Activated naive CD4-positive, alpha-beta T cell treated with anti-CD3 and anti-CD28 coated beads for 36 hours (primary cell): ENCODE measurements around the gene TM6SF1. TPM values are rescaled to one million over a fixed set of nuclear protein-coding genes. Genes with fewer than 3 reads are reported as not detected.

Source experiments
- CTCF ChIA-PET: fragments of 350-600 bp; sonication (Branson Sonifier 250); formaldehyde crosslinking; loops from one replicate; lab custom pipeline; 2021; ENCODE audit warnings: antibody characterized with exemption; lab: Charles Lee
- DNase-seq: peaks from one replicate; pipeline ENCODE4 v3.0.0-alpha.2; 2020
- H3K27ac Mint-ChIP-seq: one replicate; pipeline ENCODE4 v1.8.0; 2021; ENCODE audit warnings: mild to moderate bottlenecking, mixed read lengths
- H3K27me3 Mint-ChIP-seq: one replicate; pipeline ENCODE4 v1.8.0; 2021; ENCODE audit warnings: low read depth, mixed read lengths
- H3K36me3 Mint-ChIP-seq: one replicate; pipeline ENCODE4 v1.8.0; 2021; ENCODE audit warnings: low read depth, mixed read lengths
- H3K4me1 Mint-ChIP-seq: one replicate; pipeline ENCODE4 v1.8.0; 2021; ENCODE audit warnings: low read depth, mixed read lengths
- H3K4me3 Mint-ChIP-seq: one replicate; pipeline ENCODE4 v1.8.0; 2021; ENCODE audit warnings: mild to moderate bottlenecking, moderate library complexity, mixed read lengths
- H3K9me3 Mint-ChIP-seq: one replicate; pipeline ENCODE4 v1.8.0; 2021; ENCODE audit warnings: mixed read lengths
- intact Hi-C: fragments of 100-400 bp; cut with micrococcal nuclease; formaldehyde crosslinking; loops from one replicate; pipeline ENCODE4 v1.15.1; 2023
- total RNA-seq, 2 experiments: library from RNA; stranded (reverse); gene quantifications; one replicate each; pipeline ENCODE4 v1.2.3, GENCODE V29; 2021

TM6SF1 gene
- total RNA-seq, 2 experiments from 2014 or later, result 1.7 to 3.4 TPM

DNA sequence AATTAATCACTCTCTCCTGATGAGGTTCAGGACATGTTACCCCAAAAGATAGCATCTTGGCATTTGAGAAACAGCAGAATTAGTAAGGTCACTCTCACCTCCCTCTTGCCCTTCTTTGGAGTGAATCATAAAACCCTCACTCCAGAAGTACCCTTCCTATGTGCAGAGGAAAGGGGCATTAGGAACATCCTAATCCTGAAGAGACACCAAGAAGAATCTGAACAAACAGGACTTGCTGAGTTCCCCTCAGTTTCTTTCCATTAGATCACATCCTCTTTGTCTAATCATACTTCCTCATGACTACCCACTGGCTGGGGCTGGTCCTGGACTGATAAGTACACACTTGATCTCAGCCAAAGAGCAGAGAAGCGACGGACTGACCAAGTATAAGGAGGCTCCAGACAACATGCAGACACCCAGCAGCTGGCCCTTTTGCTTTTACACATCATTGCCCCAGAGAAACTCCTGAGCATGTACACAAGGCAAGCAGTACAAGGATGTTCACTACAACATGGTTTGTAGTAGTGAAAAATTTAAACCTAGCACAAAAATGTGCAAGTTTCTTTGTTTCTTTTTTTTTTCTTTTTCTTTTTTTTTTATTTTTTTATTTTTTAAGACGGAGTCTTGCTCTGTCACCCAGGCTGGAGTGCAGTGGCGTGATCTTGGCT lies 15.0 kb upstream of the TM6SF1 start:
- no peaks in the 10 kb centered on the region for H3K9me3 Mint-ChIP-seq
- peak; percentile 39 for DNase-seq
- CTCF ChIA-PET, result interaction anchor here (1.3 kb wide), 1 partner anchor 10 kb away, joined by 4 read pairs; no protein-coding TSS in a partner anchor
- H3K27me3 Mint-ChIP-seq, result no peaks in the 10 kb centered on the region
- H3K27ac Mint-ChIP-seq, result peak overlapping the region; percentile 37
- no peaks in the 10 kb centered on the region for H3K36me3 Mint-ChIP-seq
- intact Hi-C loops, result no loop called here
- peaks cover 8% of the 10 kb centered on the region for H3K4me1 Mint-ChIP-seq
- no peak overlapping the region for H3K4me3 Mint-ChIP-seq

DNA sequence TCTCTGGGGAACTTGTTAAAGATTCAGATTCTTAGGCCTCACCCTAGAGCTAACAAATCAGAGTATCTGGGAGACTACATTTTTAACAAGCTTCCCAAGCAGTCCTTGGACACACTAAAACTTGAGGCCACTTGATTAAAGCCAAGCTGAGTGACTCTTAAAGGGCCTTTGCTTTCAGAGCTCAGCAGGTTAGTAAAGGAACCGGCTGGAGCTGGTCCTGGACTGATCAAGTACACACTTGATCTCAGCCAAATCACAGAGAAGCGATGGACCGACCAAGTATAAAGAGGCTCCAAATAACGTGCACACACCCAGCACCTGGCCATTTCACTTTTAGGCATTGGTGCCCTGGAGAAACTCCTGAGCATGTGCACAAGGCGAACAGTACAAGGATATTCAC lies 12.9 kb upstream of the TM6SF1 start:
- Mint-ChIP-seq H3K4me3 (no peak overlapping the region), H3K9me3 (peaks cover 9% of the 10 kb centered on the region), H3K36me3 (no peaks in the 10 kb centered on the region), H3K27me3 (peaks cover 6% of the 10 kb centered on the region), H3K4me1 (peaks cover 8% of the 10 kb centered on the region), H3K27ac (no peak overlapping the region)
- intact Hi-C loops, result no loop called here
- CTCF ChIA-PET, result no interaction called here
- DNase-seq, result no peak

DNA sequence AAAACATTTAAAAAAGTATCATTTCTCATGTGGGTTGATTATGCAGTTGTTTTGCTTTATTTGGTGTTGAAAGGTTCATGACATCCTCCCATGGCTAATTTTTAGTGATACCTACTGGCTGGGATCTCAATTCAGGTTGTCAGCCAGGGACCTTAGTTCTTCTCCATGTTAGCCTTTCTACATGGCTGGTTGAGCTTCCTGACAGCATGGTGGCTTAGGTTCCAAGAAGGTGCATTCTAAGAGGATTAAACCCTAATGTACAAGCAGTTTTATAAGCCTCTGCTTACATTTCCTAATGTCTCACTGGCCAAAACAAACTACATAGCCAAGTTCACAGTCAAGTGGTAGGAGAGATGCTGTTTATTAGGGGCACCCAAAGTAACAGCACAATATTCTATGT lies 9.4 kb upstream of the TM6SF1 start:
- H3K27ac Mint-ChIP-seq, result no peak overlapping the region
- intact Hi-C loops, result no loop called here

DNA sequence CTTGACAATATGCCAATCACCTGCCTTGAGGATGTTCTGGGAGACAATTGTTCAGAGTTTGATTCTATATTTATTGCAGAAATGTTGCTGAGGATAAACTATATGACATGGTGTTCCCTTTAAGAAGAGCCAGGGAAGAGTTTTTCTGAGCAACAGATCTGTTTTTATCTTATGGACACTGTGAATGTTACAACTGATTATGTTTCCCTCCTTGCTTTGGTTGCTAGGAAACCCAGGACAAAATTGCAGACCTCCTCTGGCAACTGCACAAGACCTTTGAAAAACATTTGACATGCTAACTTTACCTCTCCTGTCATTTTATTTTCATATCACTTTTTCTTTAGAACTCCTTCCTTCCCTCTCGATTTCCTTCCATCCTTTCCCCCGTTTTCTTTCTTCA lies 8.2 kb upstream of the TM6SF1 start:
- no peaks in the 10 kb centered on the region for H3K36me3 Mint-ChIP-seq
- no peak for DNase-seq
- H3K27ac Mint-ChIP-seq, result no peak overlapping the region
- peaks cover 9% of the 10 kb centered on the region for H3K9me3 Mint-ChIP-seq
- no peaks in the 10 kb centered on the region for H3K4me1 Mint-ChIP-seq
- intact Hi-C loops, result no loop called here
- CTCF ChIA-PET, result no interaction called here
- H3K27me3 Mint-ChIP-seq, result peaks cover 29% of the 10 kb centered on the region
- H3K4me3 Mint-ChIP-seq, result no peak overlapping the region

More for the DNA sequence above, 9.4 kb upstream of the TM6SF1 start:
- Mint-ChIP-seq H3K4me3 (no peak overlapping the region), H3K27me3 (peaks cover 22% of the 10 kb centered on the region), H3K4me1 (peaks cover under 1% of the 10 kb centered on the region), H3K36me3 (no peaks in the 10 kb centered on the region), H3K9me3 (peaks cover 9% of the 10 kb centered on the region)
- DNase-seq, result no peak
- CTCF ChIA-PET, result no interaction called here

DNA sequence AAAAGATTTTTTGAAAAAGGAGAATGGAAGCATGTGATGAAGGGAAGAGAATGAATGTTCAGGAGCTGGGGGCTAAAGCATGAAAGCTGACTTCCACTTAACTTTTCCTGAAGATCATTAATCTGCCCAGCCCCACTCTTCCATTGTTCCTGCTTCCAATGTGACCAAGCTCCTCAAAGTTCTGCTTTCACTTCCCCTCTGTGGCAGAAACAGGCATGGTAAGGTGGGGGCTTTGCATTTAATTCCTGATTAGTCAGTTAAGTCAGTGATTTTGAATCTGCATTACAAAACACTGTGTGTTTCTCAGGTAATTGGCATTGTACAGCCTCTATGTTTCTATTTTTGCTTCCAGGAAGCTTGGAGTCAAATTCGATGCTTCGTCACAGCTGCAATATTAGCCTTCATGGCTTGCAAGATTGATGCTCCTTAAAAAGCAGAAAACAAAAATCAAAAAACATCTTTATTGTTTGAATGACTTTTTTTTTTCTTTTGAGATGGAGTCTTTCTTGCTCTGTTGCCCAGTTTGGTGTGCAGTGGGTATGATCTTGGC lies 7.3 kb upstream of the TM6SF1 start:
- Mint-ChIP-seq H3K27ac (no peak overlapping the region), H3K4me1 (no peaks in the 10 kb centered on the region), H3K9me3 (peaks cover 9% of the 10 kb centered on the region), H3K27me3 (peaks cover 33% of the 10 kb centered on the region), H3K36me3 (no peaks in the 10 kb centered on the region), H3K4me3 (no peak overlapping the region)
- no peak for DNase-seq
- intact Hi-C loops, result loop anchor here (10.0 kb wide), 1 partner anchor 55 kb away; no protein-coding TSS in a partner anchor
- CTCF ChIA-PET, result interaction anchor here (0.7 to 1.1 kb wide), 3 partner anchors 9 to 1618 kb away, joined by 3 read pairs; no protein-coding TSS in a partner anchor

DNA sequence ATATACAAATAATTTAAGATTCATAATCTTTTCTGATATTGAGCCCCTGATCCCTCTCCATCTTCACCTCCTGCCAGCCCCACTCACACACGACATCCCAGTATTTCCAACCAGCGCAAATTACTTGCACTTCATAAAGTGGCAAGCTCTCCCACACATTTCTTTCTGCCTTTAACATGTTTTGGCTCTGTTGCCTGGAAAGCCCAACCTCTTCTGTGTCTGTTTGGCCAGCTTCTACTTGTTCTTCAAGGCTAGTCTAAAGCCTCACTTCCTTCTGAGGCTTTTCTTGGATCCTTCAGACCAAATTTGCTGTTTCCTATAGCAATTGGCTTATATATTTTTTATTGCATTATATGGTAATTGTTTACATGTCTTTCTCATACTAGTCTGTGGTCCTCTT lies 5.1 kb upstream of the TM6SF1 start:
- CTCF ChIA-PET, result no interaction called here
- no peak for DNase-seq
- H3K36me3 Mint-ChIP-seq, result no peaks in the 10 kb centered on the region
- intact Hi-C loops, result loop anchor here (10.0 kb wide), 1 partner anchor 58 kb away; no protein-coding TSS in a partner anchor
- no peak overlapping the region for H3K27ac Mint-ChIP-seq
- peaks cover 9% of the 10 kb centered on the region for H3K9me3 Mint-ChIP-seq
- no peak overlapping the region for H3K4me3 Mint-ChIP-seq
- peaks cover 3% of the 10 kb centered on the region for H3K4me1 Mint-ChIP-seq
- peaks cover 46% of the 10 kb centered on the region for H3K27me3 Mint-ChIP-seq

DNA sequence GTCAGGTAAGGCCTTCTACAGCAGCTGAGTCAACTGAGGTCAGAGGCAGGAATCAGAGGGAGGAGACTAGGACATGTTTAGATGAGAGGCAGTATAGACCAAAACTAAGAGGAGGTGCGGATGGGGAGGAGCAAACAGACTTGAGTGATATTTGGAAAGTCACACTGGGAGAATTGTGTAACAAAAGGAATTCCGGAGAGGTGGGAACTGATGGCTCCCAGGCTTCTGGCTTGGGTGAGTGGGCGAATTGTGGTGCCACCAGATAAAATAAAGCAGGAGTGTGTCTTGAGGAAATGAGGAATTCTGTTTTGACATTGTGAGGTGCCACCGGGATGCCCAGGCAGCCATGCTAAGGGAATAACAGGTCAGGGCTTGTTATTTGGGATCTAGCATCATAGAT lies 3.3 kb upstream of the TM6SF1 start:
- H3K4me3 Mint-ChIP-seq, result no peak overlapping the region
- H3K9me3 Mint-ChIP-seq, result no peaks in the 10 kb centered on the region
- H3K27ac Mint-ChIP-seq, result no peak overlapping the region
- H3K27me3 Mint-ChIP-seq, result peaks cover 54% of the 10 kb centered on the region
- CTCF ChIA-PET, result no interaction called here
- intact Hi-C loops, result loop anchor here (10.0 kb wide), 1 partner anchor 59 kb away; no protein-coding TSS in a partner anchor
- peaks cover 15% of the 10 kb centered on the region for H3K4me1 Mint-ChIP-seq
- H3K36me3 Mint-ChIP-seq, result no peaks in the 10 kb centered on the region
- no peak for DNase-seq

DNA sequence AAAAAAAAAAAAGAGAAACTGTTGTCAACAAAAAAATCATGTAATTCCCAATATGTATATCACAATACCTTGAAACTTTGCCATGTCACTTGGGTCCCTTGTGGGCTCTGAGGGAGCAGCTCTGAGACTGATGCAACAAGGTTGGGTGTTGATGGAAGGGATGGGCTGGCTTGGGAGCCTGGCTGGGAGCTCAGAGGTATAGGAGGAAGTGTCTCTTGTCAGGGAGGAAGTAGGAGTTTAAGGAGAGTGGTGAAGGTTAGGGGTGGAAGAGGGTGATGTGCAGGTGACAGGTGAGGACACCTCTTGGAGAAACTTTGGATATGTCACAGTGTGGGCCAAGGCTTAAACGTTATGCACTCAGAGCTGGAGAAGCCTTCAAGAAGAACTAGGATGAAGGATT lies 2.0 kb upstream of the TM6SF1 start:
- Mint-ChIP-seq H3K27ac (no peak overlapping the region), H3K4me1 (peaks cover 16% of the 10 kb centered on the region), H3K36me3 (no peaks in the 10 kb centered on the region), H3K9me3 (no peaks in the 10 kb centered on the region), H3K4me3 (no peak overlapping the region), H3K27me3 (peaks cover 60% of the 10 kb centered on the region)
- no peak for DNase-seq
- CTCF ChIA-PET, result no interaction called here
- intact Hi-C loops, result loop anchor here (5.0 to 10.0 kb wide), 2 partner anchors 61 to 102 kb away; partner anchors contain the start of gene HDGFL3

DNA sequence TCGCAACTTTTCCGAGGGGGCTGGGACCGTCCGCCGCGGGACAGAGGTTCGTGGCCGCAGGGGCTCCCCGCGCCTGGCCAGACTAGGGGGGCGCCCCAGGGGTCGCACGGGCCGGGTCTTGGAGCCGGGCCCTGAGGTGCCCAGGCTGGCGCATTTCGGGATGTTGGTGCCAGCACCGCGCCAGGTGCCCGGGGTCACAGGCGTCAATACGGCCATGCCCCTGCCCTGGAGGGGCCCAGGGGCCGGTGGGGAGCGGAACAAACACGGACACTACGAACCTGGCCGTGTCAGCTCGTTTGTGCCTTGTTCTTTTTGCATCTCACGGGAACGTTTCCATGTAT lies 366 bp downstream of the TM6SF1 start:
- Mint-ChIP-seq H3K4me3 (peak overlapping the region; percentile 81), H3K27ac (no peak overlapping the region), H3K27me3 (peaks cover 58% of the 10 kb centered on the region), H3K4me1 (peaks cover 16% of the 10 kb centered on the region), H3K36me3 (no peaks in the 10 kb centered on the region), H3K9me3 (no peaks in the 10 kb centered on the region)
- CTCF ChIA-PET, result no interaction called here
- DNase-seq, result no peak
- intact Hi-C loops, result loop anchor here (2.0 to 10.0 kb wide), 4 partner anchors 41 to 99 kb away; partner anchors contain the start of genes BTBD1, C15orf40 and HDGFL3

DNA sequence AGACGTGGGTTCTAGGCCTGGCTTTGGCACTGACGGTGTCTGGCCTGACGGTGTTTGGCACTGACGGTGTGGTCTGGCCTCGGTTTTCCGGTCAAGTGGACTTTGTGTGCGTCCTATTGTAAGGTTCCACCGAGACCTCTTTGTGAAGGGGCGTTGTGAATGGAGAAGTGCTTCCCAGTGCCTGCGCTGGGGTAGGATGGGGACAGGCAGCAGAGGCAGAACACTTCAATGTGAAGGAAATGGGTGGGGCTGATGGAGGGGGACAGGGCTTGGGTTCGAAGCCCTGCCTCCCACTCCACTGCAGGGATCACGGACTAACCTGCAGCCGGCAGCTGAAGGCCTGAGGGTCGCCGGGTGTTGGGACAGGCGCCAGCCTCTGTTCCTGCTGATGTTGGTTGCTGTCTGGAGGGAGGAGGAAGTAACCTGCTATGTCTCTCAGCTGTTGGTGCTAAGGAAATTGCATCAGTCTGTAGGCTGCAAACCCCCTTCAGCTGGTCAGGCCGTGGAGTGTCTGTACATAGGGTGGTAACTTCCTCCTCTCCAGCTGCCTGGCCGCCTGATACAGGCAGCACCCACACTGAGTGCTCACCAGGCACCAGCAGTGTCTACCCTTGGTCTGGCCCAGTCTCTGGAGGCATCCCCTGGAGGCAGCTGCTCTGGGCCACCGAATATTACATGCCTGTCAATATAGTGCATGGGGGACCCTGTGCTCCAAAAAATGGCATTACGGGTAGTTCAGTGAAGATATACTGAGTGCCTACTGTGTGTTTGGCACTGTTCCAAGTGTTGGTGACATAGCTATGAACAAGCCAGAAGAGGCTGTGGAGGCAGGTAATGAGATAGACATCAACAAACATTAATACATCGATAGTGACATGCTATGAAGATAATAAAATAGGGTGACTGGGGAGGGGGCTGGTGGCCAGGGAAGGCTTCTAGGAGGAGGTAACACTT lies 1.1 kb downstream of the TM6SF1 start:
- intact Hi-C loops, result loop anchor here (2.0 to 10.0 kb wide), 4 partner anchors 42 to 99 kb away; partner anchors contain the start of genes BTBD1, C15orf40 and HDGFL3
- Mint-ChIP-seq H3K27me3 (peaks cover 58% of the 10 kb centered on the region), H3K4me1 (peaks cover 16% of the 10 kb centered on the region), H3K4me3 (peak overlapping the region; percentile 81), H3K36me3 (no peaks in the 10 kb centered on the region), H3K27ac (no peak overlapping the region), H3K9me3 (no peaks in the 10 kb centered on the region)
- CTCF ChIA-PET, result interaction anchor here (0.5 to 0.6 kb wide), 2 partner anchors 8 to 92 kb away, joined by 3 read pairs; no protein-coding TSS in a partner anchor
- DNase-seq, result peak; percentile 39

DNA sequence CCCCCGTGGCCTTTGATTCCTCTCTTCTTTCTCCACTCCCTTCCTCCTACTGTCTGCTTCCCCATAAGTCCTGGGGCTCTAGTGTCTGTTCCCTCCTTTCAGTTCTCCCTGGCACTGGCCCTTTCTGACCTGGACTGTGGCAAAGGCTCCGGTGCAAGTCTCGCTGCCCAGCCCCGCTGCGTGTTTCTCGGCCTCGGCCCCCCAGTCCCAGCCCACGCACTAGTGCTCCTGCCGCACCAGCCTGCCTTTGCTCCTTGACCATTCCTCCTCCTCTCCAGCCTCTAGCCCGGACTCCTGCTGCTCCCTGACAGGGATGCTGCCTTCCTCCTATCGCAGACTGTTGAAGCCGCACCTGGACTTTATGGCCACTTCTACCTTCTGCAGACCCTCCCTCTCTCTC lies 2.1 kb downstream of the TM6SF1 start:
- intact Hi-C loops, result loop anchor here (2.0 to 10.0 kb wide), 4 partner anchors 43 to 99 kb away; partner anchors contain the start of genes BTBD1, C15orf40 and HDGFL3
- CTCF ChIA-PET, result no interaction called here
- no peaks in the 10 kb centered on the region for H3K36me3 Mint-ChIP-seq
- H3K9me3 Mint-ChIP-seq, result no peaks in the 10 kb centered on the region
- H3K27ac Mint-ChIP-seq, result no peak overlapping the region
- peaks cover 50% of the 10 kb centered on the region for H3K27me3 Mint-ChIP-seq
- H3K4me1 Mint-ChIP-seq, result peaks cover 16% of the 10 kb centered on the region
- no peak overlapping the region for H3K4me3 Mint-ChIP-seq
- DNase-seq, result no peak

DNA sequence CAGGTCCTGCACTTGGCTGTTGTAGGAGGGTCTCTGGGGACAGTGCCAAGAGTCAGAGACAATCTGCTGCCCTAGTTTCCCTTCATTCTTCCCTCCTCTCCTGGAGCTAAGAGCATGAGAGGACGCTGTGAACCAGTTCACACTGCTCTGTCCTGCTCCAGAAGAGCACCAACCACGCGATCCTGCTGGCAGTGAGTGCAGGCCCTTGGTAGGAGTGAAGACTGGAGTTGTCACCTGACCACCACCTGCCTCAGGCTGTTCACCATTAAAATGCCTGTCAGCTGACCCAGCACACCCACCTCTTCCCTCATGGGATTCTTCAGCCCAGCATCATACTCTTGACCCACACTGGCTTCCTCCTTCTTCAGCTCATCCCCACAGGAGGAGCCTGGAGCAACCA lies 2.9 kb downstream of the TM6SF1 start:
- Mint-ChIP-seq H3K27me3 (peaks cover 46% of the 10 kb centered on the region), H3K4me1 (peaks cover 16% of the 10 kb centered on the region), H3K4me3 (no peak overlapping the region), H3K36me3 (no peaks in the 10 kb centered on the region), H3K9me3 (no peaks in the 10 kb centered on the region), H3K27ac (no peak overlapping the region)
- intact Hi-C loops, result no loop called here
- DNase-seq, result no peak
- CTCF ChIA-PET, result no interaction called here
